Pancreas (tissue), 10 donors: ENCODE results near the gene MUC2. TPM values are rescaled to one million over a fixed set of nuclear protein-coding genes. Genes with fewer than 3 reads are reported as not detected.
A peak's percentile ranks its signal among the peaks of the same experiment; 100 is the strongest.

ENCODE experiments used
- ATAC-seq, 4 donors: fragments of 200-7000 bp; cut with Tn5 transposase; one replicate each; pipeline versions ENCODE4 v1.8.0 to v1.9.1; 2020; ENCODE audit warnings: mild to moderate bottlenecking in 4 of 4, moderate library complexity in 4 of 4
- DNase-seq, 6 donors: peaks; one replicate each; pipeline ENCODE4 v3.0.0-alpha.2; 2020
- FAIRE-seq: peaks from 2 replicates; lab custom pipeline; 2012; peaks lifted over from hg19 to GRCh38; lab: Jason Lieb, UNC
- H3K27ac ChIP-seq, 4 donors: fragments of 200-600 bp; sonication (generic); 1 replicate in 3 of 4; 2 replicates in 1 of 4; pipeline versions ENCODE4 v1.5.0 to v1.8.0; 2020
- H3K27me3 ChIP-seq, 4 donors: fragments of 200-600 bp; one replicate each; pipeline ENCODE4 v1.8.0; 2021
- H3K36me3 ChIP-seq, 3 donors: fragments of 200-600 bp; sonication (generic) in 1 of 3; one replicate each; pipeline versions ENCODE4 v1.5.0 to v1.8.0; 2020 to 2021
- H3K4me1 ChIP-seq, 3 donors: fragments of 200-600 bp; one replicate each; pipeline ENCODE4 v1.8.0; 2021
- H3K4me3 ChIP-seq, 4 donors: fragments of 200-600 bp; sonication (generic) in 2 of 4; one replicate each; pipeline versions ENCODE4 v1.5.0 to v1.8.0; 2020 to 2021
- H3K9me3 ChIP-seq, 4 donors: fragments of 200-600 bp; one replicate each; pipeline ENCODE4 v1.8.0; 2021
- WGBS, 2 donors: extraction: QIAGEN DNeasy Blood & Tissue Kit; methylation state at CpG; one replicate each; pipeline ENCODE4 v1.1.7; 2013; 5-methylcytosine and 5-hydroxymethylcytosine counted together
- intact Hi-C, 3 donors: fragments of 100-400 bp; cut with DNase I; formaldehyde crosslinking; loops; one replicate each; pipeline versions ENCODE4 v1.11.1 to v1.14.2; 2022
- polyA plus RNA-seq, 2 donors: library from polyadenylated mRNA; stranded (reverse); fragments of 200-250 nt; gene quantifications; one replicate each; pipeline ENCODE4 v1.2.3, GENCODE V29; 2013
- total RNA-seq, 6 donors: library from RNA; stranded (reverse); fragmentation: NEBNext Ultra II Directional in 4 of 6; extraction: Animal tissue kit (Norgen Biotek cat#: 25700) in 4 of 6; gene quantifications; one replicate each; pipeline versions ENCODE4 v1.2.1 to v1.2.4, GENCODE V29; 2021 to 2023
- TF ChIP-seq, protein P1 (sequence below), 4 donors: fragments of 200-600 bp; sonication (generic) in 3 of 4; IDR thresholded peaks; one replicate each; pipeline versions ENCODE4 v1.5.0 to v1.8.0; 2021; ENCODE audit warnings: antibody characterized with exemption in 4 of 4
- donor health status: healthy with polysubstance abuse.
- donor health status: DM: no; HTN: no; CAD: no; lungs with moderate emphysema.
- donor health status: DM: no; HTN: no; CAD: no.
- donor health status: control.
- donor health status: control.
- donor health status: Bipolar disorder and iron deficiency.
- donor health status: DM: yes; HTN: yes; CAD: no.
- donor health status: DM: no; HTN: no; CAD: no.
- donor health status: DM: no; HTN: no; CAD: no.
- donor health status: DM: yes; HTN: yes; CAD: no.

Gene MUC2
- total and polyA plus RNA-seq, 8 donors: 0.03 to 0.57 (median 0.04) TPM; not detected in 4

DNA sequence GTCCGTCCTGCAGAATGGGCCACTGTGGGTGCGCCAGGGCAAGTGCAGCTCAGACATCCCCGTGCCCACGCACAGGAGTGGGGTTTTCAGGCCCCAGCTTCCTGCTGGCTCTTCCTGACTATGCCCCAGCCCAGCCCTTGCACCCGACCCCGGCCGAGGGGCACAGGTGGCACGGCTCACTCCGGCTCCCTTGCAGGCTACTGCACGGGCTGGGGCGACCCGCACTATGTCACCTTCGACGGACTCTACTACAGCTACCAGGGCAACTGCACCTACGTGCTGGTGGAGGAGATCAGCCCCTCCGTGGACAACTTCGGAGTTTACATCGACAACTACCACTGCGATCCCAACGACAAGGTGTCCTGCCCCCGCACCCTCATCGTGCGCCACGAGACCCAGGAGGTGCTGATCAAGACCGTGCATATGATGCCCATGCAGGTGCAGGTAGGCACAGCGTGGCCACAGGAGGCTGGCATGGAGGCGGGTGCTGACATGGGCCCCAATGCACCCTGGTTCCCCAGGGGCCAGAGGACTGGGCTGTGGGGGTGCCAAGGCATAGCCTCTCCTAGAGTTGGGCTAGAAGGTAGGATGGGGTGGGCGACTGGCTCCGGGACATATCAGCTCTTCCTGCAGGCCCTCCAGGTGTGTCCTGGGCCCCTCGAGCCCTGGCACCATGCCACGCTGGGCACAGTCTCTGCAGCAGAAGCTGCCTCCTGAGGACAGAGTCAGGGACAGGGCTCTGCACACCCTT lies 27.7 kb downstream of the MUC2 start:
- H3K36me3 ChIP-seq: no peaks in the 10 kb centered on the region
- no peaks in the 10 kb centered on the region for H3K9me3 ChIP-seq
- DNase-seq (peak in 3 of 6 donors; percentile 23 to 71 (median 45)), ATAC-seq (no peak), FAIRE-seq (no peak)
- no peaks in the 10 kb centered on the region for H3K4me1 ChIP-seq
- no peaks in the 10 kb centered on the region for H3K27me3 ChIP-seq
- no peak overlapping the region for H3K4me3 ChIP-seq
- intact Hi-C loops: no loop called here
- 76 to 81% methylated on average over 31 of the region's 31 CpGs for WGBS, 2 donors
- no peak overlapping the region for H3K27ac ChIP-seq
- TF ChIP-seq, protein P1, sequence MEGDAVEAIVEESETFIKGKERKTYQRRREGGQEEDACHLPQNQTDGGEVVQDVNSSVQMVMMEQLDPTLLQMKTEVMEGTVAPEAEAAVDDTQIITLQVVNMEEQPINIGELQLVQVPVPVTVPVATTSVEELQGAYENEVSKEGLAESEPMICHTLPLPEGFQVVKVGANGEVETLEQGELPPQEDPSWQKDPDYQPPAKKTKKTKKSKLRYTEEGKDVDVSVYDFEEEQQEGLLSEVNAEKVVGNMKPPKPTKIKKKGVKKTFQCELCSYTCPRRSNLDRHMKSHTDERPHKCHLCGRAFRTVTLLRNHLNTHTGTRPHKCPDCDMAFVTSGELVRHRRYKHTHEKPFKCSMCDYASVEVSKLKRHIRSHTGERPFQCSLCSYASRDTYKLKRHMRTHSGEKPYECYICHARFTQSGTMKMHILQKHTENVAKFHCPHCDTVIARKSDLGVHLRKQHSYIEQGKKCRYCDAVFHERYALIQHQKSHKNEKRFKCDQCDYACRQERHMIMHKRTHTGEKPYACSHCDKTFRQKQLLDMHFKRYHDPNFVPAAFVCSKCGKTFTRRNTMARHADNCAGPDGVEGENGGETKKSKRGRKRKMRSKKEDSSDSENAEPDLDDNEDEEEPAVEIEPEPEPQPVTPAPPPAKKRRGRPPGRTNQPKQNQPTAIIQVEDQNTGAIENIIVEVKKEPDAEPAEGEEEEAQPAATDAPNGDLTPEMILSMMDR (IDR thresholded peaks at IDR 0.05): no peak

DNA sequence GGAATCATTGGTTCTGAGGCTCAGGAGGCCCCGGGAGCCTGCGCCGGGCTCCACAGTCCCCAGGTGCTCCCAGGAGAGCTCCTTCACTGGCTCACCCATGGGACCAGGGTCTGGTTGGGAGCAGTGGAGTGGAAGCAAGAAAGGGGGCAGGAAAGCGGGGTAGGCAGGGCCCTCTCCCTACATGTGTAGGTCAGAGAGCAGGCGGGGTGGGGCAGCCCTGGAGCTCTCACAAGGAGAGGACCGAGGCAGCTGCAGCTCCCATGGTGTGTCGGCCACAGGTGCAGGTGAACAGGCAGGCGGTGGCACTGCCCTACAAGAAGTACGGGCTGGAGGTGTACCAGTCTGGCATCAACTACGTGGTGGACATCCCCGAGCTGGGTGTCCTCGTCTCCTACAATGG lies 28.3 kb downstream of the MUC2 start:
- DNase-seq (peak in 3 of 6 donors; percentile 10 to 60 (median 54)), FAIRE-seq (no peak), ATAC-seq (no peak)
- 76 to 85% methylated on average over 12 of the region's 12 CpGs for WGBS, 2 donors
- intact Hi-C loops: no loop called here
- Histone ChIP-seq H3K9me3 (no peaks in the 10 kb centered on the region), H3K27ac (no peak overlapping the region), H3K36me3 (no peaks in the 10 kb centered on the region), H3K4me3 (no peak overlapping the region), H3K4me1 (no peaks in the 10 kb centered on the region), H3K27me3 (no peaks in the 10 kb centered on the region)
- TF ChIP-seq, protein P1 (IDR thresholded peaks at IDR 0.05): no peak

- no peaks in the 10 kb centered on the region for H3K4me1 ChIP-seq
- no peaks in the 10 kb centered on the region for H3K9me3 ChIP-seq
- DNase-seq (peak in 3 of 6 donors; percentile 22 to 62 (median 54)), FAIRE-seq (no peak), ATAC-seq (no peak)
- intact Hi-C loops: no loop called here
- H3K27me3 ChIP-seq: no peaks in the 10 kb centered on the region
- no peak overlapping the region for H3K27ac ChIP-seq
- TF ChIP-seq, protein P1 (IDR thresholded peaks at IDR 0.05): no peak
- H3K36me3 ChIP-seq: no peaks in the 10 kb centered on the region
- 69 to 74% methylated on average over 42 to 44 of the region's 44 CpGs for WGBS, 2 donors
- H3K4me3 ChIP-seq: no peak overlapping the region
These were observed 29.0 kb downstream of the MUC2 start for GRCh38 chr11:1103401-1104360.

GRCh38 chr11:1104411-1105182 lies 29.9 kb downstream of the MUC2 start:
- DNase-seq: peak in 3 of 6 donors; percentile 7 to 49 (median 45)

More at GRCh38 chr11:1104411-1105182, 29.9 kb downstream of the MUC2 start:
- WGBS, 2 donors: 72 to 80% methylated on average over 23 to 28 of the region's 28 CpGs
- TF ChIP-seq, protein P1 (IDR thresholded peaks at IDR 0.05): no peak
- Histone ChIP-seq H3K27ac (no peak overlapping the region), H3K36me3 (no peaks in the 10 kb centered on the region), H3K4me1 (no peaks in the 10 kb centered on the region), H3K27me3 (no peaks in the 10 kb centered on the region), H3K9me3 (no peaks in the 10 kb centered on the region), H3K4me3 (no peak overlapping the region)
- intact Hi-C loops: no loop called here
- ATAC-seq (no peak), FAIRE-seq (no peak)
